Vagina (tissue), 2 donors: ENCODE results near the gene PRKAG3. TPM values are rescaled to one million over a fixed set of nuclear protein-coding genes. Genes with fewer than 3 reads are reported as not detected.
A peak's percentile ranks its signal among the peaks of the same experiment; 100 is the strongest.

Experiments
- DNase-seq, 2 donors: peaks; one replicate each; pipeline ENCODE4 v3.0.0-alpha.2; 2017; ENCODE audit errors: extremely low spot score in 2 of 2
- H3K27ac ChIP-seq: fragments of 200-600 bp; sonication (generic); one replicate; pipeline ENCODE4 v1.5.1; 2019
- H3K27me3 ChIP-seq: fragments of 200-600 bp; sonication (generic); one replicate; pipeline ENCODE4 v1.5.1; 2019
- H3K36me3 ChIP-seq, 2 donors: fragments of 200-600 bp; sonication (generic); one replicate each; pipeline ENCODE4 v1.5.1; 2017 to 2019
- H3K4me1 ChIP-seq: fragments of 200-600 bp; sonication (generic); one replicate; pipeline ENCODE4 v1.5.1; 2019
- H3K4me3 ChIP-seq, 2 donors: fragments of 200-600 bp; sonication (generic); 1 replicate in 1 of 2; 2 replicates in 1 of 2; pipeline ENCODE4 v1.5.1; 2016 to 2019
- H3K9me3 ChIP-seq: fragments of 200-600 bp; sonication (generic); one replicate; pipeline ENCODE4 v1.5.1; 2019
- POLR2A ChIP-seq, 2 donors: fragments of 450-650 bp; IDR thresholded peaks; one replicate each; pipeline ENCODE4 v1.6.1; 2017; ENCODE audit warnings: antibody characterized with exemption in 2 of 2, mild to moderate bottlenecking in 2 of 2, moderate library complexity in 2 of 2
- POLR2AphosphoS5 ChIP-seq, 2 donors: sonication (generic); formaldehyde crosslinking; IDR thresholded peaks; one replicate each; pipeline ENCODE4 v1.9.0; 2017; ENCODE audit warnings: antibody characterized with exemption in 2 of 2, mild to moderate bottlenecking in 2 of 2, low read depth in 1 of 2; ENCODE audit not compliant: insufficient read depth in 1 of 2
- intact Hi-C: fragments of 100-400 bp; cut with DNase I; formaldehyde crosslinking; loops from one replicate; pipeline ENCODE4 v1.15.1; 2023
- total RNA-seq: library from RNA; depleted of rRNA; stranded (reverse); fragments of >200 nt; gene quantifications from one replicate; pipeline ENCODE4 v1.2.3, GENCODE V29; 2016
- TF ChIP-seq, protein P1 (sequence below), 3 experiments: fragments of 450-650 bp in 2 of 3; fragments of 200-600 bp in 1 of 3; sonication (generic) in 1 of 3; IDR thresholded peaks; one replicate each; pipeline ENCODE4 v1.5.1; 2017 to 2019; ENCODE audit warnings: antibody characterized with exemption in 3 of 3, mild to moderate bottlenecking in 2 of 3, moderate library complexity in 2 of 3

PRKAG3 gene
- total RNA-seq, 1 donor from 2014 or later = not detected

DNA sequence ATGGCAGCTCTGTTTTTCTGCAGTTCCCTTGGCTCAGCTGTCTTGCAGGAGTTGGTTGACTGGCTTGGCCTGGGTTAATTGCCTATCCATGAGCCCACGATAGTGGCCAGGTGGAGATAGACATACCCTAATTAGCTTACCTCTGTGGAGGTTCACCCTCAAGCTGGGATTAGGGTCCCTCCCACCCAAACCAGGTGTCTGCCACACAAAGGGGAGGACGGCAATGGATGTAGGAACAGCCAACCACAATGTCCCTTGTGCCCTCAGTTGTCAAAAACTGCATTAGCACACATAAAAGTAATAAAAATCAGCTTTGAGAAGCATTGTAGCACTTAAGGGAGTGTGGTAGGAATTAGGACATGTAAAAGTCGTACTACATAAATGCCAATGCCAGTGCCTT is 45.5 kb downstream of the PRKAG3 start:
- H3K36me3 ChIP-seq = no peaks in the 10 kb centered on the region
- intact Hi-C loops = no loop called here
- no peak overlapping the region for H3K27ac ChIP-seq
- no peak for DNase-seq
- peaks cover 55% of the 10 kb centered on the region for H3K4me1 ChIP-seq
- H3K4me3 ChIP-seq = no peak overlapping the region
- no peaks in the 10 kb centered on the region for H3K9me3 ChIP-seq
- no peak for TF ChIP-seq POLR2AphosphoS5 (IDR thresholded peaks at IDR 0.05; ENCODE audit: insufficient read depth in 1 of 2, low read depth in 1 of 2)
- TF ChIP-seq, protein P1, sequence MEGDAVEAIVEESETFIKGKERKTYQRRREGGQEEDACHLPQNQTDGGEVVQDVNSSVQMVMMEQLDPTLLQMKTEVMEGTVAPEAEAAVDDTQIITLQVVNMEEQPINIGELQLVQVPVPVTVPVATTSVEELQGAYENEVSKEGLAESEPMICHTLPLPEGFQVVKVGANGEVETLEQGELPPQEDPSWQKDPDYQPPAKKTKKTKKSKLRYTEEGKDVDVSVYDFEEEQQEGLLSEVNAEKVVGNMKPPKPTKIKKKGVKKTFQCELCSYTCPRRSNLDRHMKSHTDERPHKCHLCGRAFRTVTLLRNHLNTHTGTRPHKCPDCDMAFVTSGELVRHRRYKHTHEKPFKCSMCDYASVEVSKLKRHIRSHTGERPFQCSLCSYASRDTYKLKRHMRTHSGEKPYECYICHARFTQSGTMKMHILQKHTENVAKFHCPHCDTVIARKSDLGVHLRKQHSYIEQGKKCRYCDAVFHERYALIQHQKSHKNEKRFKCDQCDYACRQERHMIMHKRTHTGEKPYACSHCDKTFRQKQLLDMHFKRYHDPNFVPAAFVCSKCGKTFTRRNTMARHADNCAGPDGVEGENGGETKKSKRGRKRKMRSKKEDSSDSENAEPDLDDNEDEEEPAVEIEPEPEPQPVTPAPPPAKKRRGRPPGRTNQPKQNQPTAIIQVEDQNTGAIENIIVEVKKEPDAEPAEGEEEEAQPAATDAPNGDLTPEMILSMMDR (IDR thresholded peaks at IDR 0.05) = no peak
- no peak for TF ChIP-seq POLR2A (IDR thresholded peaks at IDR 0.05)
- H3K27me3 ChIP-seq = no peaks in the 10 kb centered on the region

DNA sequence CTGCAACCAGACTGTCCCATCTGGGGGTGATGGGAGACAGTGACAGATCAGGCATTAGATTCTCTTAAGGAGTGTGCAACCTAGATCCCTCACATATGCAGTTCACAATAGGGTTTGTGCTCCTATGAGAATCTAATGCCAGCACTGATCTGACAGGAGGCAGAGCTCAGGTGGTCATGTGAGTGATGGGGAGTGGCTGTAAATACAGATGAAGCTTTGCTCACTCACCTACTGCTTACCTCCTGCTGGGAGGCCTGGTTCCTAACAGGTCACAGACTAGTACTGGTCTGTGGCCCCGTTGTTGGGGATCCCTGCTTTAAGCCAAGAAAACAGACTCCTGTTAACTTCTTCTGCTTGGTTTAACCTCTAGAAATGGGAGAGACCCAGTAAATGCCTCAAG is 46.5 kb downstream of the PRKAG3 start:
- Histone ChIP-seq H3K27ac (no peak overlapping the region), H3K9me3 (no peaks in the 10 kb centered on the region), H3K27me3 (no peaks in the 10 kb centered on the region), H3K4me1 (peaks cover 62% of the 10 kb centered on the region), H3K36me3 (no peaks in the 10 kb centered on the region), H3K4me3 (no peak overlapping the region)
- intact Hi-C loops = no loop called here
- DNase-seq = no peak
- TF ChIP-seq, protein P1 (IDR thresholded peaks at IDR 0.05) = no peak
- TF ChIP-seq POLR2A (IDR thresholded peaks at IDR 0.05) = no peak
- TF ChIP-seq POLR2AphosphoS5 (IDR thresholded peaks at IDR 0.05; ENCODE audit: insufficient read depth in 1 of 2, low read depth in 1 of 2) = peak in 1 of 2 donors; percentile 26

DNA sequence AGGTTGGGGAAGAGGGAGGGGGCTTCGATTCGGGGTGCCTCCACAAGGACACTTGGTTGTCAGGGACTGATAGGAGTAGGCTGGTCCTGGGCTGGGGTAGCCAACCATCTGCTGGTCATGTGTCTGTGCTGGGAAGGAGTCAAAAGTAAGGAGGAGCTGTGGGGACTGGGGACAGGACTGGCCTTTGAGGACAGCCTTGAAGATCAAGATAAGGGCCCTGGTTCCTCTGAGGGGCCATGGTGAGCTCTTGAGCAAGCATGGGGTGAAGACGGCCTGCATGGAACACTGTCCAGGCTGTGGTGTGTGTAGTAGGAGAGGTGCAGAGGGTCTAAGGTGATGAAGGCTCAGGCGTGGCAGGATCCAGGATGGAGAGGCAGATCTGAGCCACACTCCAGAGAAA is 47.9 kb downstream of the PRKAG3 start:
- Histone ChIP-seq H3K27ac (peak overlapping the region; percentile 10), H3K36me3 (no peaks in the 10 kb centered on the region), H3K4me3 (peak overlapping the region; percentile 4 to 64), H3K9me3 (no peaks in the 10 kb centered on the region), H3K4me1 (peaks cover 61% of the 10 kb centered on the region), H3K27me3 (no peaks in the 10 kb centered on the region)
- TF ChIP-seq POLR2AphosphoS5 (IDR thresholded peaks at IDR 0.05; ENCODE audit: insufficient read depth in 1 of 2, low read depth in 1 of 2) = no peak
- TF ChIP-seq, protein P1 (IDR thresholded peaks at IDR 0.05) = no peak
- TF ChIP-seq POLR2A (IDR thresholded peaks at IDR 0.05) = no peak
- intact Hi-C loops = no loop called here
- no peak for DNase-seq

DNA sequence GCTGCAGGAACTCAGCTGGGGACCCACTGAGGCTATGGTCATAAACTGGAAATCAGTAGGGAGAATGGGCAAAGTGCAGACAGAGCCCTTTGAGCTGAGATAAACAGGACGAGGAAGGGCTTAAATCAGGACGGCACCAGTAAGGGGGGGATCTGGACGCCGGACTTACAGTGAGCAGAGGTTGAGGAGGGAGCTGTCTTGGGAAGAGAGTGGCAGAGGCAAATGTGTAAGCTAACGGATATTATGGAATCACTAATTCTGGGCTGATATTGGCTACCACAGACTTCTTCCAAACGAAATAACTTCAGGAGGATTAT is 49.1 kb downstream of the PRKAG3 start:
- H3K4me1 ChIP-seq = peaks cover 52% of the 10 kb centered on the region
- peak overlapping the region; percentile 52 to 64 for H3K4me3 ChIP-seq
- TF ChIP-seq, protein P1 (IDR thresholded peaks at IDR 0.05) = no peak
- TF ChIP-seq POLR2AphosphoS5 (IDR thresholded peaks at IDR 0.05; ENCODE audit: insufficient read depth in 1 of 2, low read depth in 1 of 2) (no peak), POLR2A (IDR thresholded peaks at IDR 0.05) (no peak)
- H3K27ac ChIP-seq = peak overlapping the region; percentile 86
- intact Hi-C loops = no loop called here
- DNase-seq = no peak
- no peaks in the 10 kb centered on the region for H3K9me3 ChIP-seq
- no peaks in the 10 kb centered on the region for H3K27me3 ChIP-seq
- no peaks in the 10 kb centered on the region for H3K36me3 ChIP-seq

DNA sequence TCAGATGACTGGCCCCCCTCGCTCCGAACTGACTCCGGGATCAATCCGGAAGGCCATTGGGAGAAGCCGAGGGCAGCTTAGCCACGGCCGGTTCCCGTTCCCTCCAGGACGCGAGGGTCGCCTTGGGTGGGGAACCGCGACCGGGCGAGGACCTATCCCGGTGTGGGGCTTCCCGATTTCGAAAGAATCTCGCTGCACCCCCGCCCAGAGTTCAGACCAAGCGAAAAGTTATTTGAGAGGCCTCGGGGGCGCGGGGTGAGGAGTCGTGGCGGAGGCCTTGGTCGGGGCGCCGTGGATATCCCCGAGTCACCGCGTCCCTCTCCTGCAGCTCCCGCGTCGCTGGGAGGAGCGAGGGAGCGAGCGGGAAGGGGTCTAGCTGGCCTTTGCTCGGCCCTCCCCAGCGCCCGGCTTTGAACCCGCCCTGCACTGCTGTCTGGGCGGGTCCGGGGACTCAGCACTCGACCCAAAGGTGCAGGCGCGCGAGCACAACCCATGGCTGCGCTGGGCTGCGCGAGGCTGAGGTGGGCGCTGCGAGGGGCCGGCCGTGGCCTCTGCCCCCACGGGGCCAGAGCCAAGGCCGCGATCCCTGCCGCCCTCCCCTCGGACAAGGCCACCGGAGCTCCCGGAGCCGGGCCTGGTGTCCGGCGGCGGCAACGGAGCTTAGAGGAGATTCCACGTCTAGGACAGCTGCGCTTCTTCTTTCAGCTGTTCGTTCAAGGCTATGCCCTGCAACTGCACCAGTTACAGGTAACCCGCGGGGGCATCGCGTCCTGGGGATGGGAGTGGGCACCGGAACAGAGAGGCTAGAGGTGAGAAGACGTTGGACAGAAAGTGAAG is 49.7 kb downstream of the PRKAG3 start, which contains the start of gene CYP27A1:
TSS of gene CYP27A1 (plus strand) at position 457 of the 837 bp plus-strand sequence. CDS start at position 493, 36 bp downstream.
- peaks cover 52% of the 10 kb centered on the region for H3K4me1 ChIP-seq
- DNase-seq = no peak
- TF ChIP-seq POLR2AphosphoS5 (IDR thresholded peaks at IDR 0.05; ENCODE audit: insufficient read depth in 1 of 2, low read depth in 1 of 2) = peak in 1 of 2 donors; percentile 84
- TF ChIP-seq POLR2A (IDR thresholded peaks at IDR 0.05) = no peak
- TF ChIP-seq, protein P1 (IDR thresholded peaks at IDR 0.05) = no peak
- no peaks in the 10 kb centered on the region for H3K36me3 ChIP-seq
- H3K9me3 ChIP-seq = no peaks in the 10 kb centered on the region
- H3K4me3 ChIP-seq = peak within 1 kb of the TSS; percentile 52 to 64
- peak within 1 kb of the TSS; percentile 86 for H3K27ac ChIP-seq
- H3K27me3 ChIP-seq = no peaks in the 10 kb centered on the region
- intact Hi-C loops = no loop called here
